ENCODE results near the gene GAS1.

Gene GAS1

DNA sequence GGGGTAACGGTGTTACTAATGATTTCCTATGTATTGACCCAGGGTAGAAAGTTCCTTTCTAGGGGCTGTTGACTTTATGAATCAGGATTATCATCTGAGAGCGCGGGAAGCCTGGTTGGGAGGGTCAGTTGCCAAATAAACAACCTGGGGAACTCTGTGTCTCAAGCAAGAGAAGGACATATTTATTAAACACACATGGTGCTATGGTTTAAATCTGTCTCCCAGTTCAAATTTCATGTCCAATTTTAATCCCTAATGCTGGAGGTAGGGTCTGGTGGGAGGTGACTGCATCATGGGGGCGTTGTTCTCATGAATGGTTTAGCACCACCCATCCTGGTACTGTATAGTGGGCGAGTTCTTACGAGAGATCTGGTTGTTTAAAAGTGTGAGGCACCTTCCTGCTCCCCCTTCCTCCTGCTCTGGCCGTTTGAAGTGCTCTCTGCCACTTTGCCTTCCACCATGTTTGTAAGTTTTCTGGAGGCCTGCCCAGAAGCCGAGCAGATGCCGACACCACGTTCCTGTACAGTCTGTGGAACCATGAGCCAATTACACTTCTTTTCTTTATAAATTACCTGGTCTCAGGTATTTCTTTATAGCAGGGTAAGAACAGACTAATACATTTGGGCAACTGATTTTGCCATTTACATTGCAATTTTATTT, 19.7 kb upstream of the GAS1 start:
- in situ Hi-C loops (cut with HindIII; ENCODE audit: low sequenced_read_pairs), result loop anchor here (25.0 kb wide), 1 partner anchor 670 kb away; no protein-coding TSS in a partner anchor

DNA sequence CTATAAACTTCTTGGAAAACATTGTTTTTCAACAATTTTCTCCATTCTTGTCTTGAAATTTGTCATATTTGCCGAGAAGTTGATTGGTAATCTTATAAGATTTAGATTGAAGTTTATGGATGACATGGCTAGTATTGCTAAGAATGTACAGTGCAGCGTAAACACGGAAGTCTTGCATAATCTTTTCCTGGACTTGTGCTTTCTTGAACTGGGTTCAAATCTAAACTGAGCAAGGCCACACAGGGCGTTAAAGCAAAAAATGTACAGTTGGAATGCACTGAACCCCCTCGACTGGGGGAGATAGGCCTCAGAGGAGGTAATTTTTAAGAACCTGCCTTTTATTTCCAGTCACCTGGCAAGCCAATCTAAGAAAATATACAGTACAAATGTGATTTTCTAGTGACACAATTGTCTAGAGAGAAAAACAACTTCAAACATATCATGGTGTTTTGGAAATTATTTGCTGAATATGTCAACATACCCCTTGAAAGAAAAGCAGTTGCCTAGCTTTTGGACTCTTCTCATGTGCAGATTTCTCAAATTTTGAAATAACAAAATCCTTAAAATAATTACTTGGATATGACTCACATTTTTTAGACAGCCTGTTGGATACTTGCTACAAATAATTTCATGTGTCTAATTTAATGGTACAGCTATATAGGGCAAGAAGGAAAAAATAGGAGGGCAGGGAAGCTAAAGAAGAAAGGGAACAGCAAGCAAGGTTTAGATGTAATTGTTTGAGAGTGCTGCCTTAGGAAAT, 18.5 kb upstream of the GAS1 start:
- in situ Hi-C loops (cut with HindIII; ENCODE audit: low sequenced_read_pairs), result loop anchor here (25.0 kb wide), 1 partner anchor 671 kb away; no protein-coding TSS in a partner anchor

DNA sequence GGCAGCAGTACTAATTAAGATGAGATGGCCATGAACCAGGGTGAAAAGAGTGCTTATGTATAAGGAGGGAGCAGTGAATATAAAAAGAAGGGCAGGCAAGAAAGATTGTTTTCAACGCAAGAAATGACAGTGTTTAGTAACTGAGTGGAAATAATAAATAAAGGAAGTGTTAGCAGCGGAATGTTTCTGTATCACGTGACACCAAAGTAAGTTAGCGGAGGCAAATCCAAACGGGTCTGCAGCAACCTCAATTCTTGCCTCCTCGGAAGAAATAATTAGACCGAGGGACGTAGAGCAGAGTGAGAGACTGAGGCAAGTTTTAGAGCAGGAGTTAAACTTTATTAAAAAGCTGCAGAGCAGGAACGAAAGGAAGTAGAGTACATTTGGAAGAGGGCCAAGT, 15.4 kb upstream of the GAS1 start:
- in situ Hi-C loops (cut with HindIII; ENCODE audit: low sequenced_read_pairs), result loop anchor here (25.0 kb wide), 1 partner anchor 675 kb away; no protein-coding TSS in a partner anchor

DNA sequence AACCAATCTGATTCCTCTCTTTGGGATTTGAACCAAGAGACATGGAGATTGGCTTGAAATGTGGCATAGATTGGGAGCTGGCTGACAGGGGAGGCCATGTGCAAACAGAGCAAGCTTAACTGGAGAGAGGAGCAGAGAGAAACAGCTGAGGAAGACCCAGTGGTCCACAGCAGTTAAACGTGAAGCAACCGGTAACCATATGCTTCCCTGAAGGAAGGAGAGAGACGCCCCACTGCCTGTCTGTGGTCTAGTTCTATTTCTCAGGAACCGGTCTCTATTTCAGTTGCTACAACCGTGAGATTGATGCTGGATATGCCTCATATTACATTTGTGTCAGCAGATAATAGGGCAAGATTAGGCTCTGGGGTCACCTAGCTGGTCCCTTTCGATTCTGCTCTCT, 13.6 kb upstream of the GAS1 start:
- in situ Hi-C loops (cut with HindIII; ENCODE audit: low sequenced_read_pairs), result loop anchor here (25.0 kb wide), 1 partner anchor 676 kb away; no protein-coding TSS in a partner anchor

DNA sequence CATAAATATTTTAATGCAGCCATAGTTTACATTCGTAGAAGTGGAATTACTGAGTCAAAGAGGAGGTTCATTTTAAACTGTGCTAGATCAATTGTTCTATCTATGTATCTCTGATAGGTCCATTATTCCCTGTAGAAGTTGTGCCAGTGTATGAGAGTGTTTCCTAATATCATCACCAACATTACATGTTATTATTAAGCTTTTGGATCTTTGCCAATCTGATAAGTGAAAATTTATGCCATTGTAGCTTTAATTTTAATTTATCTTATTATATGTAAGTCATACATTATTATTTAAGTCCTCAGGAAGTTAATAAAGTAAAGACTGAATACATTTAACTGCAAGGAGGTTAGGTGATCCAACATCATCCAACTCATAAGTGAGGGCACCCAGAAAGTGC, 10.9 kb upstream of the GAS1 start:
- in situ Hi-C loops (cut with HindIII; ENCODE audit: low sequenced_read_pairs), result loop anchor here (25.0 kb wide), 1 partner anchor 679 kb away; no protein-coding TSS in a partner anchor

DNA sequence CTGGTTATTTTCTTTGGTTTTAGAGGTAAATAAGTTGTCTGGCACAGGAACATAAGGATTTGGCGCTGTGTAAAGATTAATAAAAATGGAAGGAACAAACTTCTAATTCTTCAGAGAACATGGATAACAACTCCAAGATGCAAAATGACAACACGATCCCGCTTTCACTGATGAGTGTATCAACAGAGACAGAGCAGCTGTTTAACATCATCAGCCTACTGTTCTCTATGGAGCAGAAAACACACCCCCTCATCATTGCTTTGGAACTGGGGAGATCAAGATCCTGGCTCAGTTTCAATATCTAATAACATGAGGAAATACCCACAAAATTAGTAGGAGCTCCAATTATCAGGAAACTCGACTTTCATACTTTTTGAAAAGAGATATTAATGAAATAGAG, 8.3 kb upstream of the GAS1 start:
- in situ Hi-C loops (cut with HindIII; ENCODE audit: low sequenced_read_pairs), result loop anchor here (25.0 kb wide), 1 partner anchor 682 kb away; no protein-coding TSS in a partner anchor

DNA sequence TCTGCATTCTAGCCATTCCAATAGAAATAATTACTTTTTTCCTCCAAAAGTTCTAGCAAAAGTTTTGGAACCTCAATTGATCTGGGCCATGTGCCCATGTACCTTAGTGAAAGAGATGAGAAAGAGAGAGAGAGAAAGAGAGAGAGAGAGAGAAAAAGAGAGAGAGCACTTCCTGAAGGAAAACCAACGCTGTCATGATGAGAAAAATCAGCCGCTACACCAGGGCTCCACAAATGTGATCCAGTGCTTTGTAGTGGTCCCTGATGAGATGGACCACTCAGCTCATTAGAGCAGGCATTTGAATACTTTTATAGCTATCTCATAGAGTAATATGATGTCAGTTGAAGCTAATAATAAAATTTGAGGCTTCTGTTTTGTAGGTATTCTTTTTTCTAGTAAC, 7.7 kb upstream of the GAS1 start:
- in situ Hi-C loops (cut with HindIII; ENCODE audit: low sequenced_read_pairs), result loop anchor here (25.0 kb wide), 1 partner anchor 682 kb away; no protein-coding TSS in a partner anchor

DNA sequence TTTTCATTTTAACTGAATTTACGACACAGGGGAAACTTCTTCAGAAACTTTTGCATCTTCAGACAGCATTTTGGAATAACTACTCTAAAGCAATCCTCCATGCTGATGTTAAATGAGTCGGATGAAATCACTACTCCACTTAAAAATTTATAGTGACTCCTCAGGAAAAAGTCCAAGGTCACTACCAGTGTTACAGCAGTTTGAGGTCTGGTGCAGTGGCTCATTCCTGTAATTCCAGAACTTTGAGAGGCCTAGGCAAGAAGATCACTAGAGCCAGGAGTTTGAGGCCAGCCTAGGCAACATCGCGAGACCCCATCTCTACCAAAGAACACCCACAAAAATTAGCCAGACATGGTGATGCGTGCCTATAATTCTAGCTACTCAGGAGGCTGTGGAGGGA, 5.9 kb upstream of the GAS1 start:
- in situ Hi-C loops (cut with HindIII; ENCODE audit: low sequenced_read_pairs), result loop anchor here (25.0 kb wide), 1 partner anchor 684 kb away; no protein-coding TSS in a partner anchor

DNA sequence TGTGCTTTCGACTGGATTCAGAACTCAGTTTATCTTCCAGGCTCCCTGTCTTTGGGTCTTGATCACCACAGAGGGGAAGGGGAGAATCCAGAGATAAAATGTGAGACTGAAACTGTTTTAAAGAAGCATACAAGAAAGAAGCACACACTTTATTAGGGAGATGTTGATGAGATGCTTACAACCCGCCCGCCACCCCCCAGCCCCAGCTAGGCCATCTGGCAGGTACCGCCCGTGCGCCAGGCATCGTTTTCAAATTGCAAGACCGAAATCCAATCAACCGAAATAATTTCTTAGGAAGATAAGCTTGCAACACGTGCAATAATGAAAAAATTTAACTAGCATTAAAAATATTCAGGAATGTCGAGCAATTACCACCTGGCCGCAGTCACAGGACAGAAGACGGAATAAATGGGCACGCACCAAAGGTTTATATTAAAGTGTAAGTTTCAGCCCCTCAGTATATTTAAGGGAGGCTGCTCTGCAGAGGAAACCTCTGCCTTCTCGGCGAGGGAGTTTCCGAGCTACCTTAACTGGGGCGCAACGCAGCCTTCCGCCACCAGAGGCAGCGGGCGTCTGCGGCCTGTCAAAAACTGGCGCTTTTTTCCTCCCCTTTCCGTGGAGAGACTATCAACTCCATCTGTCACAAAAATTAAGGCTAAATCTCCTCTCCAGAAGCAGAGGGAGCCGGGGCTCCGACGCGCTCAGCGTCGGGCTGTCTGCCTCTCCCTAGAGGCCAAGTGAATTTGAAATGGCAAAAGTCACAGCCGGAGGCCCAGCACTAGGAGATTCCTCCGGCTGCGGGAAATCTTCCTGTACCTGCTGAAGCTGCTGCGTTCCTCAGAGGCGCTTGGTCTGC, 996 bp upstream of the GAS1 start:
- in situ Hi-C loops (cut with HindIII; ENCODE audit: low sequenced_read_pairs), result no loop called here

DNA sequence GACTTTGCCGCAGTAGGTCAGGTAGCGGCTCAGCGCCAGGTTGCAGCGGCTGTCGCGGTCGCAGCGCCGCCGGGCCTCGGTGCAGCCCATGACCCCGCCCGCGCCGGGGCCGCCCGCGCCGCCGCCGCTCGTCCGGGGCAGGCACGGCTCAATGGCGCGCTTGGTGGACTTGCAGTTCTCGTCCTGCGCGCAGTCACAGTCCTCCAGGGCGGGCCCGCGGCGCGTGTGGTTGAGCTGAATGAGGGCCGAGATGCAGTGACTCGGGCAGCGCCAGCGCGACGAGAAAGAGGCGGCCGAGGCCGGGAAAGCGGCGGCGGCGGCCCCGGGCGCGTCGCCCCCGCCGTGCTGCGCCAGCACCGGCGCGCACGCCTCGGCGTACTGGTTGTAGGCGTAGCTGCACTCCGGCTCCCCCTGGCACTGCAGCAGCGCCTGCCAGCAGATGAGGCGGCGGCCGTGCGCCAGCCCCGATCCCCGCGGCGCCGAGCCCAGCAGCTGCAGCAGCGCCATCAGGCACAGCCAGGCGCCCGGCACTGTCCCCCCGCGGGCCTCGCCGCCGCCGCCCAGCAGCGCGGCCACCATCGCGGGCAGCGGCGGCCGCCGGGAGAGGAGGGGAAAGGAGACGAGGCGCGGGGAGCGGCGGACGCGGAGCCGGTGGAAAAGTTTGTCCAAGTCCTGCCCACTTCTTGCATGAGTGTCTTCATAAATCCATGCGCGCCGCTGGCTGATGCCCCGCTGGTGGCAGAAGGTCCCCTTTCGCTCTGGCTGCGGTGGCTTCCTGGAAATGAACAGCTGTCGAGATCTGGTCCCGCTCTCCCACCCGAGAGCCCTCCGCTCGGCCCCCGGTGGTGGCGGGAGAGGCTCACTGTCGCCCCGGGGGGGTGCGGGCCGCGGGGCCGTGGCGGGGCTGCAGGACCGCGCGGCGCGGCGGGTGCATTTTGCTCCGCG, 833 bp downstream of the GAS1 start:
- in situ Hi-C loops (cut with HindIII; ENCODE audit: low sequenced_read_pairs), result no loop called here

DNA sequence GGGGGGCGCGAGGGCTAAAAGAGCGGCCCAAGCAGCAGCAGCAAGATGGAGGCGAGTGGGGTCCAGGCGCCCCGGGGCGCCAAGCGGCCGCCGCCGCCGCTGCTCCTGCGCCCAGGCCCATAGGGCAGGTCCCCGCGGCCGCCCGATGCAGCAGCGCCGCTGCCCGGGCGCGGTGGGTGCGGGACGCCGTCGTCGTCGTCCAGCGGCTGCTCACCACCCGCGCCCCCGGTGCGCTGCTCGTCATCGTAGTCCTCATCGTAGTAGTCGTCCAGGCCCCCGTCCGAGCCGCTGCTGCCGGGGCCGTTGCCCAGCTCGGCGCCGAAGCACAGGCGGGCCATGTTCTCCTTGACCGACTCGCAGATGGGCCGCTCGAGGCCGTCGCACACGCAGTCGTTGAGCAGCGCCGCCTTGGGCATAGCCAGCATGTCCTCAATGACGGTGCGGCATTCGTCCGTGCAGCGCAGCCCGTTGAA, 1.5 kb downstream of the GAS1 start:
- in situ Hi-C loops (cut with HindIII; ENCODE audit: low sequenced_read_pairs), result no loop called here

DNA sequence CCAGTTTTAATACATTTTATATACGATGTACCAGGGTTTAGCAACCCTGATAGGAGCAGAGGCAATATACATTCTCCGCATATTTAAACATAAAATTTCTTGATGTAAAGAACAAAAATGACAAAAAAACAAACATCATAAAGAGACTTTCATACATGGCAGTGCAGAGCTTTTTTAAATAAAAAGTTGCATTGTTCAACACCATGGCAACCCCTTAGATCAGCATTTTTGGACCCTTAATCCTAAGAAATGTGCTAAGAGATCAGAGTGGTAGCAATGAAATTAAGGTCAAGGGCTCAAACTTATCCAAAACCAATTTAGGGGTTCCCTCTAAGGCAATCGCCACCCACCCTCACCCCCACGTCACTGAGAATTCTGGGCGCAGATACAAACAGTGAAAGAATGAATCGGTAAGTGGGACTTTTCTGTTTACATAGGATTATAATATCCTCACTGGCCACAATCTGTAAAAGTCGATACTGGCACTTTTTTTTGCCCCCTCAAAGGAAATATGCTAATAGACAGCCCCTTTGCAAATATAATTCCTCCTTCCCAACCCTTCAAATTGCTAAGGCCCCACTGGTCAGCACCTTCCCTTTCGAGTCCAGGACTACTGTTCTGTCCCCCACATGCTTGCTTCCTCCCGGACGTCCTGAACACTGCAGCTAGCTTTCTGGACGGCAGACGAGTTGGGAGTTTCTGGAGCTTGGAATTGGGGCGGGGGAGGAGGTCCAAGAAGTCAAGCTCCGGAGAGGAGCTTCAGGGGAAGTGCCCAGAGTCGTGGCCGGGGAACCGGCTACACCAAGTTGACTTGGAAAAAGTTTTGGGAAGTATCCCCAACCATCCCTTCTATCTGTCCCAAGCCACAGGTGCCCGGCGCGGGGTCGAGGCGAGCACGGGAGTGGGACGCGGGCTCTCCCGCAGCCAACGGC, 2.2 kb downstream of the GAS1 start:
- in situ Hi-C loops (cut with HindIII; ENCODE audit: low sequenced_read_pairs), result no loop called here

DNA sequence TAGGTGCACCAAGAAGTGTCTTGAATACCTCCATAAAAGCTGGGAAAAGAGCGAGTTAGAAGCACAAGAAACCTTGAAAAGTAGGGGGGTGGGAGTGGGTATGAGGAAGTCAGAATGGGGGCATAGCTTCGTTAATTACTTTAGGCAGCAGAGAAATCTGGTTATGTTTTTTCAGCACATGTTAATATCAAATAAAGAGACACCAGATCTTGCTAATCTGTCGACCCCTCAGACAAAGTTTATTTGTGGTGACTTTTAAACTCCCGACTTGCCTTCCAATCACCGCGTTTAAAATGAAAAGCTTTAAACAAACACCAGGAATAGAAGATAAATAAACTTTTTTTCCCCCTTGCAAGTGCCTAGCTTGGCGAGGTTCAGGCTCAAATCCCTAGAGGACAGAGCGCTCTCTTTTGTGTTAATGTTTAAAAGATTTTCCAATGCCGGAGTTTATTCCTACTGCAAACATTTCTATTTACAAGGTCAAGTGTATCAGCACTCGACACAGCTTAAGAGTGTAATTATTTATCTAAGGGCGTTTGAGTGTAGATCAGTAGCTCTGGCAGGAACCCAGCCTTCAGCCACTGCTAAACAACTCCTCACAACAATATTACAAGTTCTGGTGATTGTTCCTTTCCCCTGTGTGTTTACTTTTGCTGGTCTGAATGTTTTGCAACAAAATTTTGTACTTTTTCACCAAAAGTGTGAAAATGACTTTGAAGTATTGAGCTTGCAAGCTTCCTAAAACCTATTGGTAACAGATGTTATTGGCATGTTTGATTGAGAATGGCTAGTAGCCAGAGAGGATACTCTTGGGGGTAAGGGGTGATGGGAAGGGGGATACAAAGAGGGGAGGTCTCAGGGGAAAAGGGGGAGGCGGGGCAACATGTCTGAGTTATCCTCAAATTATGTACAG, 3.8 kb downstream of the GAS1 start:
- in situ Hi-C loops (cut with HindIII; ENCODE audit: low sequenced_read_pairs), result no loop called here

DNA sequence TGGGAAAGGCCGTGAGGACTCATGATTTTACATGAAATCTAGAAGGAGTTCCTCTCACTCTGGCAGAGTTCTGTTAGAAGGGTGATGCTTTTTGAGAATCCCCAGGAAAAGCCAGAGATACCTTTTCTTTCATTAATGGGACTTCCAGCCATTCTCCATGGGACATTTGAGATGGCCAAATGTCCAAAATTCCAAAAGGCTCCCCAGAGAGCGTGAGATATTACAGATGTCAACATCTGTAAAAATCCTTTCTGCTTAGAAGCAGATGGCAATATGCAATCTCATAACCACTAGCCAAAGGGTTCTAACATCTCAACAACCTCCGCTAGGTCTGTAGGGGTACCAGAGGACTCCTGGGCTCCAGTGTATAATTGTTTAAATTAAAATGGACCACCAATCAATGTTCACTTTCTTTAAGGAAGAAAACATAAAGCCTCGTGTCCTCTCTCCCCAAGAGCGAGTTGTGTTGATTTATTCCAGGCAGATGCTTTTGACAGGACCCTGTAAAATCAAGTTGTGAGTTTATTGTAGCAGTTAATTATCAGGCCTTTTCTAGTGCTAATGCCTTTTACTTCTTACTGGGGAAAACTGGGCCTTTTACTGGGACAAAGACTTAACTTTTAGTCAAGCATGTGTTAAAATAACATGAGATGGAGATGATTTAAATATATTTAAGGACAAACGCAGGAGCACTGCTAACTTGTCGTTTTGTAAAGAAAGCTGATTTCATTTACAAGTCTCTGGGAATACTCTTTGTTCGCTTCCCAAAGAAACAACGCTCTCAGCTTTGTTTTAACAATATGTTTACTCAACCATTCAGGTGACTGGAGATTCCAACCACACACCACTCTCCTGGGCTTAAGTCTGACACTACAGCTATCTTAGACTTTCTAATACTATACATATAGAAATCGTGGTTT, 4.8 kb downstream of the GAS1 start:
- in situ Hi-C loops (cut with HindIII; ENCODE audit: low sequenced_read_pairs), result no loop called here

DNA sequence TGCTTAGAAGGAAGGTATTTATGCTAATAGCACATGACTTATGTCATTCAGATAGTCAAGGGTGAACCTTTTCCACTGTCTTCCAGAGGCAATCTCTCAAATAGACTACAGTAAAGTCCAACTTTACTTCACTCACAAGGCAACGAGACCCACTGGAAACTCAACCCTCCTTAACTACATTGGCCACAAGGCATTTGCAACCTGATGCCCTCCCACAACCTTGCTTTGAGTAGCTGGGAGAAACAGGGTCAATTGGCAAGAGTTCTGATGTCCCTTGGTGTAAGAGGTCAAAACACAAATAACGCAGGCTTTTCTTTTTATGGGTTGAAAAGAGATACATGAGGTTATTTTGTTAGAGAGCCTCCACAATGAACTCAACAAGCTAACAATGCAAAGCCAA, 6.1 kb downstream of the GAS1 start:
- in situ Hi-C loops (cut with HindIII; ENCODE audit: low sequenced_read_pairs), result no loop called here

DNA sequence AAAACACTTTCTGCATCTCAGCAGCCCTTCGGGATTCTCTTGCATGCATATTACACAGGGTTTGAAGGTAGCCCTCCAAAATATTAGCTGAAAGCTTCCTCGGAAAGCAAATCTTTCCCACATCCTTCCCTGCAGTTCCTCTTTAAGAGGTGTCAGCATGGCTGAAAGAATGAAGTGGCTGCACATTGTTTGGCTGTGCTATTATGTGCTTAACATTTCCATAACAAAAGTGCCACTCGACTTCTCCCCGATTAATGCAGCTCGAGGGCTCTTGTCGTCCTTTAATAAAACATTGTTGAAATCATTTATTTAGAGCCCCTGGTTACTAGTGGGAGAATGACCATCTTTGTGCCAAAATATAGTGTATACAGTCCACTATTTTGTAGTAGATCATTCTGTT, 6.5 kb downstream of the GAS1 start:
- in situ Hi-C loops (cut with HindIII; ENCODE audit: low sequenced_read_pairs), result no loop called here

DNA sequence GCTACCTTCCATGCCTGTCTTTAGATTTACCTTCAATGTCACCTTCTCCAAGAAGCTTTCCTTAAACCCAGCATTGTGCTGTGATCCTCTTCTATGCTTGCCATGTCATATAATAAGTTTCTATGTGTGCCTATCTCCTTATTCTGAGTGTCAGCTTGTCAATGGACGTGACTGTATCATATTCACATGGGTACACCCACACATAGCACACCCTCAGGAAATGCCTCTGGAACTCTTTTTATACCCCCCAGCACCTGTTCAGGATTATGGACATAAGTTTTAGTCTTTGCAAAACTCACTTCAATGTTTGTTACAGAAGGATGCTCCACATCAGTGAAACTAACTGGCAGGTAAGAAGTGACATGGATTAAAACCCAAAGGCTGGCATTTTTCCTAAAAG, 7.4 kb downstream of the GAS1 start:
- in situ Hi-C loops (cut with HindIII; ENCODE audit: low sequenced_read_pairs), result no loop called here
